AG09319 (cell line): ENCODE results near the gene TEKT5.

Experiments used
- DNase-seq: peaks from one replicate; pipeline ENCODE4 v3.0.0-alpha.2; 2010; ENCODE audit warnings: low read depth; ENCODE audit errors: extremely low read depth
- TF ChIP-seq, protein P1 (sequence below): IDR thresholded peaks from 2 replicates; pipeline ENCODE4 v1.5.1; 2011; ENCODE audit warnings: low read depth, mild to moderate bottlenecking, inconsistent platforms, low read length, moderate library complexity

Gene TEKT5

DNA sequence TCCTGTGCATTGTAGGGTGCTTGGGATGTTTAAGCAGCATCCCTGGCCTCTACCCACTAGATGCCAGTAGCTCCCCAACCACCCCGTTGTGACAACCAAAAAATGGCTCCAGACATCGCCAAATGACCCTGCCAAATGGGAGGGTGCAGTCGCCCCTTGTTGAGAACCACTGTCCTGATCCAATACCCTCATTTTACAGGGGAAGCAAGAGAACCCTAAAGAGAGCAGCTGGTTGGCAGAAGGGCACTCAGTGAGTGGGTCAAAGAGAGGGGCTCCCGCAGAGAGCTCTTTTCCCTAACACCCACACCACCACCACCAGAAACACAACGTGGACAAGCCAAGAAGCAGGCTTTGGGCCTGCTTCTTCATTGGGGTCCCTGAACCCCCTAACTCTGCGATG is 18.4 kb downstream of the TEKT5 start:
- DNase-seq: no peak
- TF ChIP-seq, protein P1, sequence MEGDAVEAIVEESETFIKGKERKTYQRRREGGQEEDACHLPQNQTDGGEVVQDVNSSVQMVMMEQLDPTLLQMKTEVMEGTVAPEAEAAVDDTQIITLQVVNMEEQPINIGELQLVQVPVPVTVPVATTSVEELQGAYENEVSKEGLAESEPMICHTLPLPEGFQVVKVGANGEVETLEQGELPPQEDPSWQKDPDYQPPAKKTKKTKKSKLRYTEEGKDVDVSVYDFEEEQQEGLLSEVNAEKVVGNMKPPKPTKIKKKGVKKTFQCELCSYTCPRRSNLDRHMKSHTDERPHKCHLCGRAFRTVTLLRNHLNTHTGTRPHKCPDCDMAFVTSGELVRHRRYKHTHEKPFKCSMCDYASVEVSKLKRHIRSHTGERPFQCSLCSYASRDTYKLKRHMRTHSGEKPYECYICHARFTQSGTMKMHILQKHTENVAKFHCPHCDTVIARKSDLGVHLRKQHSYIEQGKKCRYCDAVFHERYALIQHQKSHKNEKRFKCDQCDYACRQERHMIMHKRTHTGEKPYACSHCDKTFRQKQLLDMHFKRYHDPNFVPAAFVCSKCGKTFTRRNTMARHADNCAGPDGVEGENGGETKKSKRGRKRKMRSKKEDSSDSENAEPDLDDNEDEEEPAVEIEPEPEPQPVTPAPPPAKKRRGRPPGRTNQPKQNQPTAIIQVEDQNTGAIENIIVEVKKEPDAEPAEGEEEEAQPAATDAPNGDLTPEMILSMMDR: no peak

DNA sequence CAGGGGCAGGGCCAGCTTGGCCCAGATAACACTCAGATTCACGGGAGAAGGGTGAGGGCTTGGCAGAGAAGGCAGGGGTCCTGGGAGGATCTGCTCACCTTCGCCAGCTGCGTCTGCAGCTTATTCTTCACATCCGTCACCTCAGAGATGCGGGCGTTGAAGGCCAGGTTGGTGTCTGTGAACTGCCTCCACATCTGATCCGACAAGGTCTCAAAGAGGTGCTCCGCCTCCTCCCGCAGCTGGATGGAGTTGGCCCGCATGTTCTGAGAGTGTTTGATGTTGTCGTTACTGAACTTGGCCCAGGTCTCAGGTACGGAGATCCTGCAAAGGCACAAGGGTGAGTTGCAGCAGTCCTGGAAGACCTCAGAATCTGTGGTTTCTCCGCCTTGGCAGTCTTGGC is 18.9 kb downstream of the TEKT5 start:
- TF ChIP-seq, protein P1: no peak
- DNase-seq: no peak

DNA sequence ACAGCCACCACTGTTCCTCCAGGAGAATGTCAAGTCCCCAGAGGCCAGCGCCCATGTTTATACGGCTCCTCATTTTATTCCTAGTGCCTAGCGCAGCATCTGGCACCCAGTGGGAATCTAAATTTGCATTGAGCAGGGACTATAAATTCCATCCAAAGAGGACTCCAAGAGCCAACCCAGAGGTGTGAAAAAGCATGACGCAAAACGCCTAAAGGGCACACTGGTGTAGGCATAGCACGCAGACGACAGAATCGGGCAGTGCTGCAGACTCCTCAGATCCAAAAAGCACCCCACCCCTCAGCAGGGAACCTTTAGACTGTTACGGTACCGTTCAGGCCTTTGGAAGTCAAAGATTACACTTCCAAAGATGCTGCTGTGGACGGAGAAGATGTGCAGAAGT is 19.5 kb downstream of the TEKT5 start:
- TF ChIP-seq, protein P1: no peak
- no peak for DNase-seq

DNA sequence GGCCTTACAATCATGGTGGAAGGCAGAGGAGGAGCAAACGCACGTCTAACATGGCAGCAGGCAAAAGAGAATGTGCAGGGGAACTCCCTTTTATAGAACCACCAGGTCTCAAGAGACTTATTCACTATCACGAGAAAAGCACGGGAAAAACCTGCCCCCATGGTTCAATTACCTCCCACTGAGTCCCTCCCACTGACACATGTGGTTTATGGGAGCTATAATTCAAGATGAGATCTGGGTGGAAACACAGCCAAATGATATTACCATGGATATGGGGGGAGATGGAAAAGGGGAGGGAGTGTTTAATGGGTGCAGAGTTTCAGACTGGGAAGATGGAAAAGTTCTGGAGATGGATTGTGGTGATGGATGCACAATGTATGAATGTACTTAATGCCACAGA is 23.0 kb downstream of the TEKT5 start:
- DNase-seq: no peak

DNA sequence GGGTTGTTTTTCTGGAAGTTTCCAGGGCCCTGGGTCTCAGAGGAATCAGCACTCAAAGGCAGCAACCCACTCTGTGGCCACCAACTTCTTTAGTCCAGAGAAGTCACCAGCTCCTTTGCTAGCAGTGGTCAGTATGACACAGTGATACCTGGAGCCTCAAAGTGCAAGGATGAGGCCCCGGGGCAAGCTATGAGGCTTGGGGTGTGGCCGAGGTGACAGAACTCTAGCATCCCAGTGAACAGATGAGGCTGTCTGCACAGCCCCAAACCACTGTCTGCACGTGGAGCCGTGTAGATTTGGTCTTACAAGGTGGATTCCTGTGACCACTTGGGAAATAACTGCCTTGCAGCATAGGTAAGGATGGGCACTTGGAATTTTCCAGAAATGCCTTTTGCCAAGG is 24.9 kb downstream of the TEKT5 start:
- TF ChIP-seq, protein P1: no peak
- no peak for DNase-seq

More for the DNA sequence above, 23.0 kb downstream of the TEKT5 start:
- TF ChIP-seq, protein P1: no peak

DNA sequence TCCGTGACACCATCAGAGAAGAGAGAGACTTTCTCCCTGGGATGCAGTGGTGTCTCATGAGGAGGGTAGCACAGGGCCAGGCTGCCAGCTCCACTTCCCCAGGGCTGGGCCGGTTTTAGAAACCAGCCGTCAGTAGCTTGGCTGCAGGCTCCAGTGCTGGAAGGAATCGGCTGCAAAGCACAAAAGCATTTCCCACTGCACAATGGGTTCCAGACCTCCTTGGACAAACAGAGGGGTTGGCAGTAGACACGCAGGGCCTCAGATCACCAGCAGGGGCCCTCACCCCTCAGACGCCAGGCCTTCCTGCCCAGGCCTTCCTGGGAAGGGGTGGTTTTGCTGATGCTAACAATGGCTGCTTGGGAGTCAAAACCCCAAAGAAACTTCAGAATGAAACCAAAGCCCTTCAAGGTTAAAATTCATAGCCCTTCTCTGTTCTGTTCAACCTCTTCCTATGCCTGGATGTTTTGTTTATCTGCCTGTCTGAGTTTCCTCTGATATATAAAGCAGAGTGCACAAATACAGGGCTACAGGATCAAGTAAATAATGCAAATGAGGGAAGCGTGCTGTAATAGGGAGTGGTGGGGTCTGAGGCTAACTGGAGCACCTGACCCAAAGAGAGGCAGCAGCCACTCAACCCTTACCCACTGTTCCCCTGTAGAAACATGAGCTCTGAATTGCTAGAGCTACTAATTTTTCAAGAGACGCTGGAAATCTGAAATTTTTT is 26.2 kb downstream of the TEKT5 start:
- TF ChIP-seq, protein P1: peak; percentile 52
- DNase-seq: no peak

DNA sequence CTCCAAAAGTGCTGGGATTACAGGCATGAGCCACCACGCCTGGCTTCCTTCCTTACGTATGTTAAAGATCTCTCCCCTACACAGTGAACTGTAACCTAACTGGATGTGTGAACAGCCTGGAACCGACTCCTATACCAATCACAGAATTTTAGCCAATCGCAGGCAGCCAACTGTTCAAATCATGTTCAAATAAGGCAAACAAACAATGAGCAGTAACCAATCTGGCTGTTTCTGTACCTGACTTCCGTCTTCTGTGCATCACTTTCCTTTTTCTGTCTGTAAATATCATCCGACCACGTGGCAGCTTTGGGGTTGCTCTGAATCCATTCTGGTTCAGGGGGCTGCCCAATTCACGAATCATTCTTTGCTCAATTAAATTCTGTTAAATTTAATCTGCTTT is 27.5 kb downstream of the TEKT5 start:
- TF ChIP-seq, protein P1: no peak
- no peak for DNase-seq
